MM.1S (cell line): ENCODE results near the gene CALHM3.
"Not testable (repeated sequence)": the region's sequence is repeated elsewhere in the genome, so short reads cannot be mapped to it uniquely, and the experiment has no call there.

Experiments used
- DNase-seq: peaks from one replicate; pipeline ENCODE4 v3.0.0-alpha.2; 2015
- H2AFZ ChIP-seq: fragments of 300-600 bp; sonication (generic); 2 replicates; pipeline ENCODE4 v1.6.0; 2016; ENCODE audit warnings: antibody characterized with exemption, low read length
- H3F3A ChIP-seq: fragments of 300-600 bp; sonication (generic); 2 replicates; pipeline ENCODE4 v1.6.1; 2016; ENCODE audit warnings: mild to moderate bottlenecking, antibody characterized with exemption, low read length, moderate library complexity, mixed read lengths; ENCODE audit not compliant: insufficient read depth
- H3K27ac ChIP-seq: fragments of 300-600 bp; sonication (generic); 2 replicates; pipeline ENCODE4 v1.5.1; 2016; ENCODE audit warnings: mild to moderate bottlenecking, low read length
- H3K27me3 ChIP-seq: fragments of 300-600 bp; sonication (generic); replicated peaks from 2 replicates; pipeline ENCODE4 v1.6.0; 2016; ENCODE audit warnings: low read length; ENCODE audit not compliant: insufficient read depth
- H3K36me3 ChIP-seq: fragments of 300-600 bp; sonication (generic); replicated peaks from 2 replicates; pipeline ENCODE4 v1.6.1; 2016; ENCODE audit warnings: mild to moderate bottlenecking, low read length, mixed read lengths; ENCODE audit not compliant: insufficient read depth
- H3K4me1 ChIP-seq: fragments of 300-600 bp; sonication (generic); 2 replicates; pipeline ENCODE4 v1.6.1; 2016; ENCODE audit warnings: low read length, mixed read lengths
- H3K4me2 ChIP-seq: fragments of 300-600 bp; sonication (generic); 2 replicates; pipeline ENCODE4 v1.6.0; 2016; ENCODE audit warnings: low read depth, low read length
- H3K4me3 ChIP-seq: fragments of 300-600 bp; sonication (generic); 2 replicates; pipeline ENCODE4 v1.5.1; 2016; ENCODE audit warnings: low read length, mixed read lengths
- H3K79me2 ChIP-seq: fragments of 300-600 bp; sonication (generic); 2 replicates; pipeline ENCODE4 v1.6.1; 2016; ENCODE audit warnings: mixed run types, low read length, mixed read lengths
- H3K9ac ChIP-seq: fragments of 300-600 bp; sonication (generic); 2 replicates; pipeline ENCODE4 v1.6.1; 2016; ENCODE audit warnings: low read length, mixed read lengths
- H3K9me2 ChIP-seq: fragments of 300-600 bp; sonication (generic); replicated peaks from 2 replicates; pipeline ENCODE4 v1.6.1; 2016; ENCODE audit warnings: mild to moderate bottlenecking, low read length, mixed read lengths; ENCODE audit not compliant: insufficient read depth
- H3K9me3 ChIP-seq: fragments of 300-600 bp; sonication (generic); replicated peaks from 2 replicates; pipeline ENCODE4 v1.6.1; 2016; ENCODE audit warnings: mild to moderate bottlenecking, low read length, mixed read lengths; ENCODE audit not compliant: insufficient read depth
- H4K20me1 ChIP-seq: fragments of 300-600 bp; sonication (generic); 2 replicates; pipeline ENCODE4 v1.6.1; 2016; ENCODE audit warnings: mild to moderate bottlenecking, low read length, moderate library complexity, mixed read lengths; ENCODE audit not compliant: insufficient read depth
- EZH2 ChIP-seq: fragments of 300-600 bp; sonication (generic); optimal IDR thresholded peaks from 2 replicates; pipeline ENCODE3; 2017; ENCODE audit warnings: low read depth, mild to moderate bottlenecking, antibody characterized with exemption, low read length, mixed read lengths
- EZH2phosphoT487 ChIP-seq: fragments of 300-600 bp; sonication (generic); IDR thresholded peaks from 2 replicates; pipeline ENCODE4 v1.6.1; 2018; ENCODE audit warnings: antibody characterized with exemption, low read length
- TF ChIP-seq, protein P1 (sequence below): fragments of 300-600 bp; sonication (generic); IDR thresholded peaks from 2 replicates; pipeline ENCODE4 v1.5.1; 2016; ENCODE audit warnings: antibody characterized with exemption, low read length, mixed read lengths

CALHM3 gene

GRCh38 chr10:103479135-103479534, at the start of gene CALHM3:
CALHM3 (minus strand) TSS chr10:103479240; CDS start chr10:103479032, 208 bp downstream.
- H3K4me3 ChIP-seq = no peak within 1 kb of the TSS
- H3K4me2 ChIP-seq = no peak within 1 kb of the TSS
- H3K9me3 ChIP-seq = no peaks in the 10 kb centered on the region
- H3K27ac ChIP-seq = no peak within 1 kb of the TSS
- H3K27me3 ChIP-seq = no peaks in the 10 kb centered on the region
- TF ChIP-seq EZH2 = no peak
- TF ChIP-seq EZH2phosphoT487 = no peak
- TF ChIP-seq, protein P1, sequence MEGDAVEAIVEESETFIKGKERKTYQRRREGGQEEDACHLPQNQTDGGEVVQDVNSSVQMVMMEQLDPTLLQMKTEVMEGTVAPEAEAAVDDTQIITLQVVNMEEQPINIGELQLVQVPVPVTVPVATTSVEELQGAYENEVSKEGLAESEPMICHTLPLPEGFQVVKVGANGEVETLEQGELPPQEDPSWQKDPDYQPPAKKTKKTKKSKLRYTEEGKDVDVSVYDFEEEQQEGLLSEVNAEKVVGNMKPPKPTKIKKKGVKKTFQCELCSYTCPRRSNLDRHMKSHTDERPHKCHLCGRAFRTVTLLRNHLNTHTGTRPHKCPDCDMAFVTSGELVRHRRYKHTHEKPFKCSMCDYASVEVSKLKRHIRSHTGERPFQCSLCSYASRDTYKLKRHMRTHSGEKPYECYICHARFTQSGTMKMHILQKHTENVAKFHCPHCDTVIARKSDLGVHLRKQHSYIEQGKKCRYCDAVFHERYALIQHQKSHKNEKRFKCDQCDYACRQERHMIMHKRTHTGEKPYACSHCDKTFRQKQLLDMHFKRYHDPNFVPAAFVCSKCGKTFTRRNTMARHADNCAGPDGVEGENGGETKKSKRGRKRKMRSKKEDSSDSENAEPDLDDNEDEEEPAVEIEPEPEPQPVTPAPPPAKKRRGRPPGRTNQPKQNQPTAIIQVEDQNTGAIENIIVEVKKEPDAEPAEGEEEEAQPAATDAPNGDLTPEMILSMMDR = no peak
- H4K20me1 ChIP-seq = no peaks in the 10 kb centered on the region
- peaks cover 9% of the 10 kb centered on the region for H3K4me1 ChIP-seq
- H2AFZ ChIP-seq = no peak within 1 kb of the TSS
- no peaks in the 10 kb centered on the region for H3F3A ChIP-seq
- H3K79me2 ChIP-seq = no peaks in the 10 kb centered on the region
- H3K9ac ChIP-seq = no peak within 1 kb of the TSS
- no peaks in the 10 kb centered on the region for H3K9me2 ChIP-seq
- DNase-seq = no peak
- H3K36me3 ChIP-seq = no peaks in the 10 kb centered on the region

DNA sequence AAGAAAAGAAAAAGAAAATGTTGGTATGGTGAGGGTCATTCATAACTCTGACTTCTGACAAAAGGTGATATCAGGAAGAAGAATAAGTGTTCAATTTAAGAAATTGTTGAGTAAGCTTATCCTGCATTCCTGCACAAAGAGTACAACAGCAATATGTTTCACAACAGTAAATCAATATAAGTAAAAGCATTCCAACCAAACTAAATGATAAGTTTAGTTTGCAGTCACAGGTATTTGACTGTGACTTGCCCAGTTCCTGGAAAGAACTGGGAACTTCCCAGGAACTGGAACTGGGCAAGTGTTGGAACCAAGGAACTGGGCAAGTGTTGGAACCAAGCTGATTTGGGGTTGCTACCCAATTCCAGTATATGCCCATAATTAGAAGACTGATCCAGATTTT, 49.5 kb upstream of the CALHM3 start:
- Histone ChIP-seq H3K27ac (no peak overlapping the region), H3K9me2 (no peaks in the 10 kb centered on the region), H3K4me2 (no peak overlapping the region), H3K4me3 (no peak overlapping the region), H3F3A (peaks cover 7% of the 10 kb centered on the region; the same call in 1 of the 2 replicates), H4K20me1 (no peaks in the 10 kb centered on the region), H3K79me2 (no peaks in the 10 kb centered on the region), H3K9ac (no peak overlapping the region), H3K27me3 (no peaks in the 10 kb centered on the region), H2AFZ (no peak overlapping the region), H3K9me3 (no peaks in the 10 kb centered on the region), H3K4me1 (peaks cover 10% of the 10 kb centered on the region), H3K36me3 (no peaks in the 10 kb centered on the region)
- TF ChIP-seq, protein P1 = no peak
- no peak for TF ChIP-seq EZH2phosphoT487
- TF ChIP-seq EZH2 = no peak
- DNase-seq = no peak

DNA sequence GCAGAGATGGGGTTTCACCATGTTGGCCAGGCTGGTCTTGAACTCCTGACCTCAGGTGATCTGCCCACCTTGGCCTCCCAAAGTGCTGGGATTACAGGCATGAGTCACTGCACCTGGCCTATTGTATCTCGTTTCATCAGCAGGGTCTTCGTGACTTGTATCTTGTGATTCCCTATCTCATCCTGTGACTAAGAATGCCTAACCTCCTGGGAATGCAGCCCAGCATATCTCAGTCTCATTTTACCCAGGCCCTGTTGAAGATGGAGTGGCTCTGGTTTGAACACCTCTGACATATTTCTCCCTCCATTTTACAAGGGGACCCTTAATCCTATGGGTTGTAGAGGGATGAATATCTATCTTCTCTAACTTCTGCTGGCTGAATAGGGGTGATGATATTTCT, 48.4 kb upstream of the CALHM3 start:
- not testable (repeated sequence) for H3F3A ChIP-seq, H3K9me2 ChIP-seq, DNase-seq, H4K20me1 ChIP-seq, H3K4me3 ChIP-seq, H3K36me3 ChIP-seq, H3K4me2 ChIP-seq, H3K79me2 ChIP-seq, H3K27me3 ChIP-seq, H3K9me3 ChIP-seq, H3K9ac ChIP-seq, H2AFZ ChIP-seq, H3K27ac ChIP-seq, H3K4me1 ChIP-seq

DNA sequence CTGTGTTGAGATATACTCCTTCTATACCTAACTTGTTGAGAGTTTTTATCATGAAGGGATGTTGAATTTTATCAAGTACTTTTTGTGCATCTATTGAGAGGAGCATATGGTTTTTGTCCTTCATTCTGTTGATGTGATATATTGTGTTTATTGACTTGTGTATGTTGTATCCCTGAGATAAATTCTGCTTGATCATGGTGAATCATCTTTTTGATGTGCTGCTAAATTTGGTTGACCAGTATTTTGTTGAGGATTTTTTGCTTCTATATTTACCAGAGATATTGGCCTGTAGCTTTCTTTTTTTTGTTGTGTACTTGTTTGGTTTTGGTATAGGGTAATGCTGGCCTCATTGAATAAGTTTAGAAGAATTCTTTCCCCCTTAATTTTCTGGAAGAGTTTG, 46.9 kb upstream of the CALHM3 start:
- no peak for DNase-seq
- no peak overlapping the region for H3K4me3 ChIP-seq
- no peak for TF ChIP-seq EZH2
- TF ChIP-seq, protein P1 = no peak
- no peak for TF ChIP-seq EZH2phosphoT487
- peaks cover 10% of the 10 kb centered on the region for H3K4me1 ChIP-seq
- no peaks in the 10 kb centered on the region for H3K36me3 ChIP-seq
- H4K20me1 ChIP-seq = no peaks in the 10 kb centered on the region
- no peak overlapping the region for H2AFZ ChIP-seq
- no peaks in the 10 kb centered on the region for H3K27me3 ChIP-seq
- no peak overlapping the region for H3K9ac ChIP-seq
- H3F3A ChIP-seq = peaks cover 7% of the 10 kb centered on the region; the same call in 1 of the 2 replicates
- no peaks in the 10 kb centered on the region for H3K79me2 ChIP-seq
- no peak overlapping the region for H3K4me2 ChIP-seq
- no peaks in the 10 kb centered on the region for H3K9me2 ChIP-seq
- no peak overlapping the region for H3K27ac ChIP-seq
- H3K9me3 ChIP-seq = no peaks in the 10 kb centered on the region
